ENCODE data around the gene RIPPLY3.

DNA sequence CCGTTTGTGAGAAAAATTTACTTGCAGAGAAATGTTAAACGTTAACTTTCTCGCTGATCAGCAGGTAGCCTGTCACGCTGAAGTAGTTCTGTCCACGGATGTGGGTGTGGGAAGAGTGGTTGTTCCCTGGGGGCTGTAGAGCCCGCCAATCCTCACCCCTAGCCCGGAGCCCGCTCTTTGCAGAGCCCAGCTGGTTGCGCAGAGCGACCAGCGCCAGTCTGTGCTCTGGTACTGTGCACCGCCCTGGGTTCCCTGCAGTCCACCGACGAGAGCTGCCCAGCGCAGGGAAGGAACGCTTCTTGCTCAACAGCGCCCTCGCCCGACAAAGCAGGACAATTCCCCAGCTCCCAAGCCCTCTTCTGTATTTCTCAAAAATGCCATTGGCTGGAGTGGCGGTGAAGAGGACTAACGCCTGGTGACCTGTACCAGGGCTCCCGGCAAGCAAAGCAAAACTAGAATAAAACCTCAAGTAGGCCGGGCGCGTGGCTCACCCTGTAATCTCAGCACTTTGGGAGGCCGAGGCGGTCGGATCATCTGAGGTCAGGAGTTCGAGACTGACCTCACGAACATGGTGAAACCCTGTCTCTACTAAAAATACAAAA lies 3.3 kb downstream of the RIPPLY3 start:
- TF ChIP-seq CTCF (IDR thresholded peaks at IDR 0.05) (peak; percentile 79 to 97 (median 93)), POLR2A (IDR thresholded peaks at IDR 0.05) (peak in 2 of 3 donors; percentile 59 to 65)
